GM21381 (cell line): ENCODE measurements around the gene MSL2.
"Not testable (repeated sequence)": the region's sequence is repeated elsewhere in the genome, so short reads cannot be mapped to it uniquely, and the experiment has no call there.

ENCODE experiments used
- ATAC-seq: cut with Tn5 transposase; IDR thresholded peaks from one replicate; pipeline ENCODE4 v1.9.1; 2021; ENCODE audit warnings: mild to moderate bottlenecking, moderate library complexity; ENCODE audit not compliant: unreplicated experiment

MSL2 gene

GRCh38 chr3:136193278-136194054 is 2.7 kb downstream of the MSL2 start:
- ATAC-seq: no peak

DNA sequence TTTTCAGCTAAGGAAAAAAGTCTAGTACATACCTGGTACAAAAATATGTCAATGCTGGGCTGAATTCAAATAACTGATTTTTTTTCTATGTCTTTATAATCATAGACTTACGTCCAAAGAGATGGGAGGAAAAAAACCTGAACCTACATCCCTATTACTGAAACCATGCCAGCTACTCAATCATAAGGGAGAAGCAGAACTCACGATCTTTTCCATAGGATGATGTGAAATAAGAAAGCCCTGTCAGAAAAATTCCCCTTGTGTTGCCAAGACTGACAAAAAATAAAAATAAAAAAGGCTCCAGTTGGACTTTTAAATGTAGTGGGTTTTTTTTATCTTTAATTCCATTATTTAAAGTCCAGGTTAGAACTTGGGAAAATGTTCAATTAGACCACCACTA is 3.3 kb downstream of the MSL2 start:
- ATAC-seq: no peak

GRCh38 chr3:136192195-136192594 is 3.9 kb downstream of the MSL2 start:
- ATAC-seq: not testable (repeated sequence)

DNA sequence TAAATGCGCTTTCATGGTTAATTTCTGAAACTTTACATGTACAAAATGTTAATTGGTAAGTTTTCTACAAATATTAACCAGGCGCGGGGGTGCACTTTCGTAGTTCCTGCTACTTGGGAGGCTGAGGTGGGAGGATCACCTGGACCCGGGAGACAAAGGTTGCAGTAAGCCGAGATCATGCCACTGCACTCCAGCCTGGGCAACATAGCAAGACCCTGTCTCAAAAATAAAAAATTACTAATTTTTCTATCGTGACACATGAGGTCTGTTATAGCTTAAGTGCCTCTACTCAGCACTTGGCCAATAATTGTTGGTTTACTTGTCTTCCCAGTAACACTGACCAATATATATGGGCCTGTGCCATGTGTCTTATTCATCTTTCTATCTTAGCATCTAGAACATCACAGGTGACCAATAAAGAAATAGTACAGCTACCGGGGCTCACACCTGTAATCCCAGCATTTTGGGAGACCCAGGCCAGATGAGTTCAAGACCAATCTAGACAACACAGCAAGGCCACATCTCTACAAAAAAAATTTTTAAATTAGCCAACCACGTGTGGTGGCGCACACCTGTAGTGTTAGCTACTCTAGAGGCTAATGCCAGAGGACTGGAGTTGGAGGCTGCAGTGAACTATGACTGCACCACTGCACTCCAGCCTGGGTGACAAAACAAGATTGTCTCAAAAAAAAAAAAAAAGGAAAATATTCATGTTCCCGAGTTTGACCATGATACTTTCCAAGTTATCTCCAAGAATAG is 6.1 kb downstream of the MSL2 start:
- no peak for ATAC-seq

DNA sequence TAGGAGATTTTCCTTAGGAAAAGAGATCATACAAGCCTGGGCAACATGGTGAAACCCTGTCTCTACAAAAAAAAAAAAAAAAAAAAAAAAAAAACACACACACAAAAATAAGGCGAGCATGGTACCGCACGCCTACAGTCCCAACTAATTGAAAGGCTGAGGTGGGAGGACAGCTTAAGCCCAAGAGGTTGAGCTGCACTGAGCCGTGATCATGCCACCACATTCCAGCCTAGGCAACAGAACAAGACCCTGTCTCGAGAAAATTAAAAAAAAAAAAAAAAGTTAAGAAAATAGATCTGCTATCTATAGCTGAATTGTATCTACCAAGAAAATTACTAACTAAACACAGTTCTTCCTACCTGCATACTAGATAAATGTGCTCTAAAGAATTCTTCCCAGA is 7.1 kb downstream of the MSL2 start:
- no peak for ATAC-seq

GRCh38 chr3:136187868-136188267 is 8.3 kb downstream of the MSL2 start:
- ATAC-seq: no peak

- ATAC-seq: no peak
Observed at GRCh38 chr3:136186846-136187245, 9.3 kb downstream of the MSL2 start.

DNA sequence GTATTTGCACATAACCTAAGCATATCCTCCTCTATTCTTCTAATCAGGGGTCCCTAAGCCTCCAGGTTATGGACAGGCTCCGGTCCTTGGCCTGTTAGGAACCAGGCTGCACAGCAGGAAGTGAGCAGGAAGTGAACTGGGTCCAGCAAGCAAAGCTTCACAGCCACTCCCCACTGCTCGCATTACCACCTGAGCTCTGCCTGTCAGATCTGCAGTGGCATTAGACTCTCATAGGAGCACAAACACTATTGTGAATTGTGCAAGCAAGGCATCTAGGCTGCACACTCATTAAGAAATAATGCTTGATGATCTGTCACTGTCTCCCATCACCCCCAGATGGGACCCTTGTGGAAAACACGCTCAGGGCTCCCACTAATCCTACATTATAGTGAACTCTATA is 9.8 kb downstream of the MSL2 start:
- peak; percentile 59 for ATAC-seq

GRCh38 chr3:136184703-136185102 is 11.4 kb downstream of the MSL2 start:
- no peak for ATAC-seq

DNA sequence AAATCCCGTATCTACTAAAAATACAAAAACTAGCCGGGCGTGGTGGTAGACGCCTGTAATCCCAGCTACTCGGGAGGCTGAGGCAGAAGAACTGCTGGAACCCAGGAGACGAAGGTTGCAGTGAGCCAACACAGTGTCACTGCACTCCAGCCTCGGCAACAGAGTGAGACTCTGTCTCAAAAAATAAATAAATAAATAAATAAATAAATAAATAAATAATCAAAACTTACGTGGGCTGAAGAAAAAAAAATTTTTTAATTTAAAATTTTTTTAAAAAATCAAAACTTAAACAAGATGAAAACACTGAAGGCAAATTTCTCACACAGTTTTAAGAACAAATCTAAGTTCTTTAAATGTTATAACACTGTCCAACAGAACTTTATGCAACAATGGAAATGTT is 14.4 kb downstream of the MSL2 start:
- no peak for ATAC-seq

- ATAC-seq: no peak
Observed at GRCh38 chr3:136177876-136178275, 18.3 kb downstream of the MSL2 start.

- ATAC-seq: no peak
Observed at GRCh38 chr3:136173939-136174490, 22.1 kb downstream of the MSL2 start.

DNA sequence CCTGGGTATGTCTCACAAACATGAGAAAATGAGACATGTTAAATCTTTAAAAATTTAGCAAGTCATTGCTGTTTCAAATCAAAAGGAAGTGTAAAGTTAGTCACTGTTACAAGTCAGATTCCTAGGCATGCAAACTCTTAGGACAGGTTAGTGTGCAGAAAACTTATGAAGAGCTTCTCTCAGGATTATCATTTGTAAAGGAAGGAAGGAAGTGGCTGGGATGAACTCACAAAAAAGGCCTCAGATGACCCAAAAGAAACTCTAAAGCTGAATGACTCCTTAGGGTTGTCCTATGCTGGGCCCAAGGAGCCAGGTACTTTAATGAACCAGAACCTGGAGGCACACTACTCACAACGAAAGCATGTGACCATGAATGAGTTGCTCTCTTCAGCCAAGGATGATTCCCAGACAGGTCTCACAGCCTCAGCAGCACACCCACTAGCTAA is 25.0 kb downstream of the MSL2 start:
- ATAC-seq: no peak

DNA sequence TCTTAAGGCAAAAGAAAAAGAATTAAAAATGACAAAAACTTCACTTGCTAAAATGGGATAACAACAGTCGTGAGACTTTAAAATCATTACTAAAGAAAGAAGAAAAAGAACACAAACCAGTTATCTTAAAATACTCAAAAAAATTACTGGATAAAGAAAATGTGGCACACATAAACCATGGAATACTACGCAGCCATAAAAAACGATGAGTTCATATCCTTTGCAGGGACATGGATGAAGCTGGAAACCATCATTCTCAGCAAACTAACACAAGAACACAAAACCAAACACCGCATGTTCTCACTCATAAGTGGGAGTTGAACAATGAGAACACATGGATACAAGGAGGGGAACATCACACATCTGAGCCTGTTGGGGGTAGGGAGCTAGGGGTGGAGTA is 27.9 kb downstream of the MSL2 start:
- not testable (repeated sequence) for ATAC-seq

DNA sequence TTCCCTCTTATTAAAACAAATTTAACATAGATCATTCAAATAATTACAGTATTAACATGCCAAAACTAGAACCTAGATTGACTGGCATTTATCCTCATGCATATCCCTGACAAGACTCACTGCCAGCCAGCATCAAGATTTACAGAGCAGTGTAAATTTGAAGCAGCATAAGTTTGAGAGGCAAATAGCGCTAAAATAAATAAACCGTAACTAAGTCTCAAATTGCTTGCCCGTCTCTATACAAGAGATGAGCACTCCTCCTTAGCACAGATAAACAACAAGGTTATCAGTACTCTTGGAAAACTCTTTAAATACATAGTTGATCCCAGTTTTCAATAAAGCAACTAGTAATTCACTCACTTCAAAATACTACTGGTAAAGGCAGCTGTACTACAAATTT is 29.6 kb downstream of the MSL2 start:
- no peak for ATAC-seq

- not testable (repeated sequence) for ATAC-seq
Observed at GRCh38 chr3:136163607-136164006, 32.5 kb downstream of the MSL2 start.

- no peak for ATAC-seq
Observed at GRCh38 chr3:136162322-136162721, 33.8 kb downstream of the MSL2 start.

DNA sequence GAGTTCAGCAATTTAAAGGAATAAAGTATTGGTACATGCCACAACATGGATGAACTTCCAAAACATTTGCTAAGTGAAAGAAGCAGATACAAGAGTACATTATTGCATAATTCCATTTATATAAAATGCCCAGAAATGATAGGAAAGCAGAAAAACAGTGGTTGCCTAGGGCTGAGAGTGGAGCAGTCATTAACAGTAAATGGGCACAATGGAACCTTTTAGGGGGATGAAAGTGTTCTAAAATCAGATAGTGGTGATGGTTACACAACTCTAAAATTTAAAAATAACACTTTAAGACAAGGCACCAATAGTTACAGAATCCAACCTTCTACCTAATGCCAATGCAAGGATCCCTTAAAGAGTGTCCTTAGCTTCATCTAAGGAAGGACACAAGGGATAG is 34.6 kb downstream of the MSL2 start:
- no peak for ATAC-seq

DNA sequence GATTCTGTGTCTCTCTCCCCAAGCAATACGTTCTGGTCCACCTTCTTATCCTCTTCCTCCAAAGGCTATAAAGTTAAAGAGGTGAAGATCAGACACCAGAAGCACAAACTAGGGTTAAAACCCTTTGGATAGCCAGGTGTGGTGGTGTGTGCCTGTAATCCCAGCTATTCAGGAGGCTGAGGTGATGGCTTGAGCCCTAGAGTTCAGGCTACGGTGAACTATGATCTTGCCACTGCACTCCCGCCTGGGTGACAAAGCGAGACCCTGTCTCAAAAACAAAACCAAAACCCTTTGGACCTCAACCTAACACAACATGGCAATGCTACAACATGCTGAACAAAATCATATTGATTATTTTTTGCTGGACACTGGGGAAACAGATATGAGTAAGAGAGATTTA is 43.2 kb downstream of the MSL2 start:
- ATAC-seq: no peak

DNA sequence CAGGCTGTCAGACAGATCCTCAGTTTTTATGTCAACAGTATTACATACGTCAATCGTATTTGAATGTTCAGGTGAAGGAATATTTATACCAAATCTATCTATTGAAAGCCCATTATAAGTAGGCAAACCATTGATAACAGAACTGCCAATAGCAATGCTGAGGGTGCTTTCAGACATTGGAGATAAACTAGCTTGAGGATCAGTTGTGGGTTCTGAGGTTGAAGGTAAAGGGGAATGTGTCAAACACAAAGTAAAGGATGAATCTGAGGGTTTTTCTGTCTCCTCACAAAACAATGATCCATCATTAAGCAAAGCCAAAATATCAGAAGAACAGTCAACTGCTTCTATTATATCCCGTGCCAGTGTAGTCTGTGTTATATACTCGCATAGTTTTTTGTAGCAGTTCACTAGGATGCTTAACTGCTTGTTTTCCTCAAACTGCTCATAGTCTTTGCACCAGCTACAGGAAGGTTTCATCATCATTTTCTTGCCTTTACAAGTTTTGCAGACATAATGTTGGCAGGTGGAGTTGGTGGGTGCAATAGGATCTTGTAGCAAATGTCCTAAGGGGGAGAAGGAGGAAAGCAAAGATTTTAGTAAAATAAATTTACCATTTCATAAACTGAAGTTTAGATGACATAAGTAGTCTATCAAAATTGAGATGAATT is 43.8 kb downstream of the MSL2 start:
- no peak for ATAC-seq

DNA sequence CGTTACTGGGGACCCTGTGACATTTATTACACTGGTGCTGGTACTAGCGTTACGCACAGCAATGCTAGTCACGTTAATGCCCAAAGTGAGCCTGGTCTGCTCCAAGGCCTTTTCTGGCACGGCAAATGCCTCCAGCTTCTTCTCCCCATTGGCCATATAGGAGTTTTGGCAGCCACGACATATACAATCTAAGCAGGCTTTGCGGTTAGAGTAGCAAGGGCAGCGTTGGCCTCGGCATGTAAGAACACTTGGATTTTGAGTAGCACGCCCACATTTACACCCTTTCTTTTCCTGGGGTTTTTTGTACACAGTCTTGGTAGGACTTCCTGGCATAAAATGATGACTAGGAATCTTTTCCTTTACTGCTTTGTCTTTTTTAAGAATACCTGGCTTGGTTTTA is 44.9 kb downstream of the MSL2 start:
- no peak for ATAC-seq
